GM18520 (cell line): ENCODE results near the gene TKT.
A peak's percentile ranks its signal among the peaks of the same experiment; 100 is the strongest.

Experiments
- ATAC-seq: cut with Tn5 transposase; IDR thresholded peaks from one replicate; pipeline ENCODE4 v1.9.1; 2021; ENCODE audit not compliant: unreplicated experiment

The TKT gene

DNA sequence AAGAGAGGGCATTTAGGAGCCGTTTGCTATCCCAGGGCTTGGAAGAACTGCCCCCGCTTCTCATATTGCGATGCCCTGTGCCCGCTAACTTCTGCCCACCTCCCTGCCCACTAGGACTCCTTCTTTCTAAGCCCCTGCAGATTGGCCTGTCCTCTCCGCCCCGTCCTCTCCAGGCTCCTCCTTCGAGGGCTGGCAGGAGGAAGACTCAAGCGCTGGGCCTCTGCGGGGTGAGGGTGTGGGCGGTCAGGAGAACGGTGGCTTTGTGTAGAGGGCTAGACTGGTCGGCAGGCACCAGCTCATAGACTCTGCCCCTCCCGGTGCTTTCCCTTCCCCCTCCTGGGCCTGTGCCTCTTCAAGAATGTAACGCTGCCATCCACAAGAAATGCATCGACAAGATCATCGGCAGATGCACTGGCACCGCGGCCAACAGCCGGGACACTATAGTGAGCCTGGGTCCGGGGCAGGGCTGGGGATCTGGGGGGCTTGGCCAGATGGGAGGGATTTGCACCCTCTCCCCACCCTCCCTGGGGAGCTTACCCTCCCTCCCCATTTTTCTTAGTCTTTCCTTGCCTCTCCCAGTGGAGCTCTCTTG, 73.0 kb downstream of the TKT start:
- ATAC-seq, result no peak

DNA sequence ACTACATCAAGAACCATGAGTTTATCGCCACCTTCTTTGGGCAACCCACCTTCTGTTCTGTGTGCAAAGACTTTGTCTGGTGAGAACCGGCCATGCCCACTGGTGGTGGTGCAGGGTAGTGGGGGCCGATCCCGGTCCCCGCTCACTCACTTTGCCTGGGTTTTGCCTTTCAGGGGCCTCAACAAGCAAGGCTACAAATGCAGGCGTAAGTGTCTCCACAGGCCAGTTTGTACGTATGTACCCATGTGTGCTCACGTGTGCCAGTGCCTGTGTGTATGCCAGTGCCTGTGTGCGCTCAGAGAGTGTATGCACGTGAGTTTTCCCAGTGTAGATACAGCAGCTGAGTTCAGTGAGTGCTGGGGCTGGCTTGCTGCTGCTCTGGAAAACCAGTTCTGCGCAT, 74.3 kb downstream of the TKT start:
- ATAC-seq, result no peak

DNA sequence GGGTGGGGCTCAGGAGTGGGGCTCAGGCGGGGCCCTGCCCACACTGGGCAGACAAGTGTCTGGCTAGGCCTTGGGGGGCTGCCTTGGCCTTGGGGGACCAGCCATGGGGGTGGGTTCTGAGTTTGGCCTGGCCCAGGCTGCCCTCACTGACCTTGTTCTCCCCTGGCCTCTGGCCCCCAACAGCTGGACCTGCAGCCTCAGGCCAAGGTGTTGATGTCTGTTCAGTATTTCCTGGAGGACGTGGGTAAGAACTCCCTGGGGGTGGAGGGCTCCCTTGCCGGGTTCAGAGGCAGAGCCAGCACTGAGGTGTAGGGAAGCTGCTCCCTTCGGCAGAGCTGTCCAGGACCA, 74.8 kb downstream of the TKT start:
- ATAC-seq, result peak; percentile 13

- peak; percentile 77 for ATAC-seq
These were observed 75.4 kb downstream of the TKT start for GRCh38 chr3:53180305-53181023.

DNA sequence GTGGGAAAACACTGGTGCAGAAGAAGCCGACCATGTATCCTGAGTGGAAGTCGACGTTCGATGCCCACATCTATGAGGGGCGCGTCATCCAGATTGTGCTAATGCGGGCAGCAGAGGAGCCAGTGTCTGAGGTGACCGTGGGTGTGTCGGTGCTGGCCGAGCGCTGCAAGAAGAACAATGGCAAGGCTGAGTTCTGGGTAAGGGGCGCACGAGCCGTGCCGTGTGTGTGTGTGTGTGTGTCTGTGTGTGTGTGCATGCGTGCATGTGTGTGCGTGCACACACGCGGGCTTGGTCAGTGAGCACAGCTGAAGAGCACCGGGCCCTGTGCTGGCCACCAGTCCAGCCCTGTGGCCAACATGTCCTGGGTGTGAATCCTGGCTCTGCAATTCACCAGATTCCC, 76.2 kb downstream of the TKT start:
- ATAC-seq, result no peak

GRCh38 chr3:53178246-53178645, 77.6 kb downstream of the TKT start:
- no peak for ATAC-seq

- no peak for ATAC-seq
These were observed 79.9 kb downstream of the TKT start for GRCh38 chr3:53175613-53176540.
